K562 (cell line): Measurements from ENCODE around the gene COPG2. TPM values are rescaled to one million over a fixed set of nuclear protein-coding genes. Genes with fewer than 3 reads are reported as not detected.

ENCODE experiments used
- ARID4B ChIP-seq: sonication (generic); formaldehyde crosslinking; IDR thresholded peaks from 2 replicates; pipeline ENCODE4 v1.8.0; 2022; ENCODE audit warnings: mild to moderate bottlenecking, missing genetic modification reagents
- JUN ChIP-seq, 2 experiments: sonication (generic) in 1 of 2; formaldehyde crosslinking in 1 of 2; IDR thresholded peaks; 2 replicates each; pipeline versions ENCODE4 v1.6.1 to v1.8.0; 2012 to 2022; ENCODE audit warnings: borderline replicate concordance in 2 of 2, mild to moderate bottlenecking in 2 of 2, improper control_type of control experiment in 1 of 2, low read depth in 1 of 2, low read length in 1 of 2, missing genetic modification reagents in 1 of 2
- KDM2B ChIP-seq: fragments of 250-450 bp; sonication (Bioruptor Pico); IDR thresholded peaks from 2 replicates; pipeline ENCODE4 v1.8.0; 2021; ENCODE audit warnings: mild to moderate bottlenecking, moderate library complexity
- MNT ChIP-seq, 2 experiments: fragments of 450-650 bp; conservative IDR thresholded peaks; 2 replicates each; pipeline ENCODE4 v1.6.1; 2017; ENCODE audit warnings: mild to moderate bottlenecking in 2 of 2, moderate library complexity in 2 of 2
- ZNF224 ChIP-seq: sonication (generic); formaldehyde crosslinking; IDR thresholded peaks from 2 replicates; pipeline ENCODE4 v1.8.0; 2022; ENCODE audit warnings: mild to moderate bottlenecking, missing genetic modification reagents
- ZNF311 ChIP-seq: fragments of 250-450 bp; sonication (Bioruptor Pico); IDR thresholded peaks from 2 replicates; pipeline ENCODE4 v1.4.0; 2020; ENCODE audit warnings: mild to moderate bottlenecking, moderate library complexity
- polyA plus RNA-seq, 8 experiments: library from polyadenylated mRNA; depleted of rRNA in 4 of 8; stranded (reverse) in 5 of 8; unstranded in 3 of 8; fragments of >200 nt; fragmentation: Nextera tagmentation in 2 of 8; fragmentation: Illumina TruSeq in 1 of 8; extraction: Ambion mirVana in 2 of 8; extraction: Trizol in 1 of 8; gene quantifications; 2 replicates each; pipeline versions ENCODE4 v1.2.1 to v1.2.3, GENCODE V29; 2011 to 2014; ENCODE audit warnings: inconsistent platforms in 1 of 8, missing spikeins in 1 of 8
- total RNA-seq, 7 experiments: library from RNA; depleted of rRNA in 6 of 7; stranded (reverse); fragments of >200 nt in 6 of 7; fragmentation: Illumina TruSeq in 2 of 7; extraction: Trizol in 2 of 7; gene quantifications; 2 replicates each; pipeline versions ENCODE4 v1.2.1 to v1.2.3, GENCODE V29; 2011 to 2021; ENCODE audit warnings: low replicate concordance in 1 of 7

Gene COPG2
- total and polyA plus RNA-seq, 9 of the 15 experiments (the other 6 are each of a cell fraction or from before 2014, with no cell fraction given), result 6.6 to 104 (median 32.5) TPM

- TF ChIP-seq MNT (conservative IDR thresholded peaks at IDR 0.05) (no peak), ARID4B (CRISPR knock-in tag) (no peak), ZNF224 (no peak), ZNF311 (CRISPR knock-in tag) (no peak), JUN (IDR thresholded peaks at IDR 0.05; ENCODE audit: borderline replicate concordance, low read depth, low read length) (no peak), JUN (CRISPR knock-in tag; IDR thresholded peaks at IDR 0.05; ENCODE audit: borderline replicate concordance) (no peak), KDM2B (CRISPR knock-in tag) (no peak)
Measured at GRCh38 chr7:130473876-130474275, 194.7 kb downstream of the COPG2 start (continued).
